ENCODE data around the gene RNASE13. TPM values are rescaled to one million over a fixed set of nuclear protein-coding genes. Genes with fewer than 3 reads are reported as not detected.

RNASE13 gene
- polyA plus RNA-seq, 1 of the 3 experiments (the other 2 are of a cell fraction) = not detected

DNA sequence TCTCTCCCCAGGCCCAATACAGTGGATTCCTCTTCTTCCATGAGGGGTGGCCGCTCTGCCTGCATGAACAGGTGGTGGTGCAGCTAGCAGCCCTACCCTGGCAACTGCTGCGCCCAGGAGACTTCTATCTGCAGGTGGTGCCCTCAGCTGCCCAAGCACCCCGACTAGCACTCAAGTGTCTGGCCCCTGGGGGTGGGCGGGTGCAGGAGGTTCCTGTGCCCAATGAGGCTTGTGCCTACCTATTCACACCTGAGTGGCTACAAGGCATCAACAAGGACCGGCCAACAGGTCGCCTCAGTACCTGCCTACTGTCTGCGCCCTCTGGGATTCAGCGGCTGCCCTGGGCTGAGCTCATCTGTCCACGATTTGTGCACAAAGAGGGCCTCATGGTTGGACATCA is 39.3 kb upstream of the RNASE13 start:
- Histone ChIP-seq H3F3A (replicated peaks; ENCODE audit: insufficient read depth) (peaks cover 20% of the 10 kb centered on the region), H3K4me1 (ENCODE audit: control insufficient read depth in 1 of 2, insufficient read depth in 2 of 2, low read depth in 1 of 2, low read length in 1 of 2) (peaks cover 18 to 31% of the 10 kb centered on the region in 2 experiments), H3K9me2 (no peaks in the 10 kb centered on the region), H3K79me2 (ENCODE audit: insufficient read depth) (peaks cover 57% of the 10 kb centered on the region), H3K36me3 (replicated peaks in 1 of 2; ENCODE audit: control insufficient read depth in 1 of 2, insufficient read depth in 2 of 2, low read length in 1 of 2) (peaks cover 52 to 63% of the 10 kb centered on the region in 2 experiments), H3K27me3 (ENCODE audit: insufficient read depth) (no peaks in the 10 kb centered on the region), H2AFZ (ENCODE audit: low read depth) (no peak overlapping the region), H3K9me3 (no peaks in the 10 kb centered on the region), H3K9ac (no peak overlapping the region), H3K27ac (ENCODE audit: low read depth in 2 of 2, low read length in 1 of 2) (no peak overlapping the region; a peak in 1 of 4 replicates), H3K4me3 (ENCODE audit: low read depth in 2 of 2, low read length in 1 of 2) (no peak overlapping the region), H4K20me1 (ENCODE audit: insufficient read depth) (0 out of 2 replicates have a peak, but pooled peaks cover 8% of the 10 kb centered on the region), H3K4me2 (no peak overlapping the region)
- WGBS (ENCODE audit: low lambda C conversion rate) = 97% methylated on average over 7 of the region's 9 CpGs
- CTCF ChIA-PET = interaction anchor here (2.1 to 13.2 kb wide), 3 partner anchors 14 to 59 kb away, joined by 7 to 296 read pairs (median 72); partner anchors contain the start of gene ZNF219
- TF ChIP-seq MXI1 (IDR thresholded peaks at IDR 0.05; ENCODE audit: low read depth, low read length) = no peak
- DNase-seq = no peak
- POLR2A ChIA-PET = no interaction called here

DNA sequence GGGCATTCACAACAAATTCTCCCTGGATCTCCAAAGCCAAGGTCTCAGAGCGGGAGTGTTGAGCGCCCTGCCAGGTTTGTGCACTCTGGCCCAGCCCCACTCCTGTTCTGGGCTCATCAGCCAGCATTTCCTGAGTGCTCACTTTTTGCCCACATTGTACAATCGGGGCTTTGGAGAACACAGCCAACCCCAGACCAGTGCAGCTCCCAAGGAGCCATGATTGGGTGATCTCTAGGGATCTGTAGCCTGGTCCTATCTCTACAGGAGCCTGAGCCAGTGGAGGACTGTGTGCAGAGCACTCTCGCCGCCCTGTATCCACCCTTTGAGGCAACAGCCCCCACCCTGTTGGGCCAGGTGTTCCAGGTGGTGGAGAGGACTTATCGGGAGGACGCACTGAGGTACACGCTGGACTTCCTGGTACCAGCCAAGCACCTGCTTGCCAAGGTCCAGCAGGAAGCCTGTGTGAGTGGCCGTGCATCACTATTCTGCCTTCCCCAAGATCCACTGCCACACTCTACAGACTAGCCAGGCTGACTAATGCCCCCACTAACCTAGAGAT is 38.3 kb upstream of the RNASE13 start:
- Histone ChIP-seq H4K20me1 (ENCODE audit: insufficient read depth) (0 out of 2 replicates have a peak, but pooled peaks cover 8% of the 10 kb centered on the region), H3K79me2 (ENCODE audit: insufficient read depth) (peaks cover 57% of the 10 kb centered on the region), H3K36me3 (replicated peaks in 1 of 2; ENCODE audit: control insufficient read depth in 1 of 2, insufficient read depth in 2 of 2, low read length in 1 of 2) (peaks cover 43 to 52% of the 10 kb centered on the region in 2 experiments), H3K27ac (ENCODE audit: low read depth in 2 of 2, low read length in 1 of 2) (peak overlapping the region in 1 of 2 experiments; percentile 98; a peak in 3 of 4 replicates), H3K4me2 (peak overlapping the region; percentile 95; the same call in 1 of the 2 replicates), H3K4me1 (ENCODE audit: control insufficient read depth in 1 of 2, insufficient read depth in 2 of 2, low read depth in 1 of 2, low read length in 1 of 2) (peaks cover 22 to 37% of the 10 kb centered on the region in 2 experiments), H3K27me3 (ENCODE audit: insufficient read depth) (no peaks in the 10 kb centered on the region), H3F3A (replicated peaks; ENCODE audit: insufficient read depth) (peaks cover 20% of the 10 kb centered on the region), H2AFZ (ENCODE audit: low read depth) (no peak overlapping the region), H3K9me2 (no peaks in the 10 kb centered on the region), H3K9me3 (no peaks in the 10 kb centered on the region), H3K4me3 (ENCODE audit: low read depth in 2 of 2, low read length in 1 of 2) (no peak overlapping the region), H3K9ac (peak overlapping the region; percentile 93; the same call in 1 of the 2 replicates)
- TF ChIP-seq, protein P1, sequence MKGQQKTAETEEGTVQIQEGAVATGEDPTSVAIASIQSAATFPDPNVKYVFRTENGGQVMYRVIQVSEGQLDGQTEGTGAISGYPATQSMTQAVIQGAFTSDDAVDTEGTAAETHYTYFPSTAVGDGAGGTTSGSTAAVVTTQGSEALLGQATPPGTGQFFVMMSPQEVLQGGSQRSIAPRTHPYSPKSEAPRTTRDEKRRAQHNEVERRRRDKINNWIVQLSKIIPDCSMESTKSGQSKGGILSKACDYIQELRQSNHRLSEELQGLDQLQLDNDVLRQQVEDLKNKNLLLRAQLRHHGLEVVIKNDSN (IDR thresholded peaks at IDR 0.05; ENCODE audit: borderline replicate concordance, low read depth) = no peak
- TF ChIP-seq RAD21 (IDR thresholded peaks at IDR 0.05; ENCODE audit: low read length) (no peak), RFX5 (IDR thresholded peaks at IDR 0.05; ENCODE audit: low read length) (no peak), TCF12 (IDR thresholded peaks at IDR 0.05) (no peak), FOXJ3 (CRISPR knock-in tag; IDR thresholded peaks at IDR 0.05) (no peak), RXRA (IDR thresholded peaks at IDR 0.05; ENCODE audit: borderline replicate concordance, low read depth) (no peak), TEAD4 (IDR thresholded peaks at IDR 0.05; ENCODE audit: borderline replicate concordance, insufficient read depth) (no peak), CHD2 (IDR thresholded peaks at IDR 0.05; ENCODE audit: low read length, partially characterized antibody) (no peak), SMC3 (IDR thresholded peaks at IDR 0.05; ENCODE audit: low read depth, low read length) (no peak), GABPA (IDR thresholded peaks at IDR 0.05; ENCODE audit: low read depth) (no peak), FOXM1 (IDR thresholded peaks at IDR 0.05; ENCODE audit: low read depth) (no peak), NRF1 (IDR thresholded peaks at IDR 0.05; ENCODE audit: low read depth, low read length) (no peak), JUND (IDR thresholded peaks at IDR 0.05) (no peak), GATA2 (CRISPR knock-in tag; IDR thresholded peaks at IDR 0.05) (no peak), MEF2A (IDR thresholded peaks at IDR 0.05; ENCODE audit: borderline replicate concordance, low read depth) (no peak)
- TF ChIP-seq, protein P2, sequence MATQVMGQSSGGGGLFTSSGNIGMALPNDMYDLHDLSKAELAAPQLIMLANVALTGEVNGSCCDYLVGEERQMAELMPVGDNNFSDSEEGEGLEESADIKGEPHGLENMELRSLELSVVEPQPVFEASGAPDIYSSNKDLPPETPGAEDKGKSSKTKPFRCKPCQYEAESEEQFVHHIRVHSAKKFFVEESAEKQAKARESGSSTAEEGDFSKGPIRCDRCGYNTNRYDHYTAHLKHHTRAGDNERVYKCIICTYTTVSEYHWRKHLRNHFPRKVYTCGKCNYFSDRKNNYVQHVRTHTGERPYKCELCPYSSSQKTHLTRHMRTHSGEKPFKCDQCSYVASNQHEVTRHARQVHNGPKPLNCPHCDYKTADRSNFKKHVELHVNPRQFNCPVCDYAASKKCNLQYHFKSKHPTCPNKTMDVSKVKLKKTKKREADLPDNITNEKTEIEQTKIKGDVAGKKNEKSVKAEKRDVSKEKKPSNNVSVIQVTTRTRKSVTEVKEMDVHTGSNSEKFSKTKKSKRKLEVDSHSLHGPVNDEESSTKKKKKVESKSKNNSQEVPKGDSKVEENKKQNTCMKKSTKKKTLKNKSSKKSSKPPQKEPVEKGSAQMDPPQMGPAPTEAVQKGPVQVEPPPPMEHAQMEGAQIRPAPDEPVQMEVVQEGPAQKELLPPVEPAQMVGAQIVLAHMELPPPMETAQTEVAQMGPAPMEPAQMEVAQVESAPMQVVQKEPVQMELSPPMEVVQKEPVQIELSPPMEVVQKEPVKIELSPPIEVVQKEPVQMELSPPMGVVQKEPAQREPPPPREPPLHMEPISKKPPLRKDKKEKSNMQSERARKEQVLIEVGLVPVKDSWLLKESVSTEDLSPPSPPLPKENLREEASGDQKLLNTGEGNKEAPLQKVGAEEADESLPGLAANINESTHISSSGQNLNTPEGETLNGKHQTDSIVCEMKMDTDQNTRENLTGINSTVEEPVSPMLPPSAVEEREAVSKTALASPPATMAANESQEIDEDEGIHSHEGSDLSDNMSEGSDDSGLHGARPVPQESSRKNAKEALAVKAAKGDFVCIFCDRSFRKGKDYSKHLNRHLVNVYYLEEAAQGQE (IDR thresholded peaks at IDR 0.05; ENCODE audit: low read depth, low read length) = no peak
- TF ChIP-seq, protein P3, sequence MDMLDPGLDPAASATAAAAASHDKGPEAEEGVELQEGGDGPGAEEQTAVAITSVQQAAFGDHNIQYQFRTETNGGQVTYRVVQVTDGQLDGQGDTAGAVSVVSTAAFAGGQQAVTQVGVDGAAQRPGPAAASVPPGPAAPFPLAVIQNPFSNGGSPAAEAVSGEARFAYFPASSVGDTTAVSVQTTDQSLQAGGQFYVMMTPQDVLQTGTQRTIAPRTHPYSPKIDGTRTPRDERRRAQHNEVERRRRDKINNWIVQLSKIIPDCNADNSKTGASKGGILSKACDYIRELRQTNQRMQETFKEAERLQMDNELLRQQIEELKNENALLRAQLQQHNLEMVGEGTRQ (IDR thresholded peaks at IDR 0.05; ENCODE audit: borderline replicate concordance, low read depth, low read length) = no peak
- ChIA-PET CTCF (interaction anchor here (0.6 to 13.2 kb wide), 6 partner anchors 10 to 57 kb away, joined by 3 to 296 read pairs (median 57); partner anchors contain the start of gene ZNF219), POLR2A (interaction anchor here (2.7 kb wide), 1 partner anchor 24 kb away, joined by 19 read pairs; the partner anchor contains the start of gene ZNF219)
- DNase-seq = no peak
- WGBS (ENCODE audit: low lambda C conversion rate) = 98% methylated on average over 7 of the region's 9 CpGs
